Measurements from ENCODE around the gene ADARB1. TPM values are rescaled to one million over a fixed set of nuclear protein-coding genes. Genes with fewer than 3 reads are reported as not detected.

ADARB1 gene
- total RNA-seq, 1 experiment from 2014 or later, result 15.8 TPM

GRCh38 chr21:45176141-45176540 is 101.8 kb downstream of the ADARB1 start:
- Histone ChIP-seq H2BK120ac (ENCODE audit: low read depth, low read length, poor library complexity, severe bottlenecking) (no peak overlapping the region), H3K14ac (ENCODE audit: insufficient read depth, low read length) (no peak overlapping the region), H2BK20ac (ENCODE audit: low read depth, low read length, poor library complexity, severe bottlenecking) (no peak overlapping the region), H3K9ac (ENCODE audit: extremely low read depth, insufficient read length, low read length) (no peak overlapping the region), H2BK15ac (ENCODE audit: low read depth, low read length) (no peak overlapping the region), H2BK5ac (ENCODE audit: insufficient read length, low read length) (no peak overlapping the region), H2BK12ac (ENCODE audit: insufficient read length, low read depth, low read length) (no peak overlapping the region), H3K9me3 (ENCODE audit: control insufficient read depth, low read depth, low read length) (no peaks in the 10 kb centered on the region), H2AFZ (ENCODE audit: low read length) (no peak overlapping the region), H3K27ac (ENCODE audit: insufficient read length, low read depth, low read length) (no peak overlapping the region), H4K8ac (replicated peaks; ENCODE audit: insufficient read length, low read depth, low read length) (no peak overlapping the region), H3K27me3 (ENCODE audit: insufficient read depth, low read length) (no peaks in the 10 kb centered on the region), H4K5ac (ENCODE audit: insufficient read length, low read depth, low read length) (no peak overlapping the region), H4K91ac (ENCODE audit: insufficient read length, low read depth, low read length) (no peak overlapping the region), H3K56ac (ENCODE audit: insufficient read length, low read depth, low read length) (no peak overlapping the region), H3K4ac (ENCODE audit: low read depth, low read length) (no peak overlapping the region), H3K79me2 (ENCODE audit: insufficient read depth, low read length) (no peaks in the 10 kb centered on the region), H3K23me2 (ENCODE audit: insufficient read length, low read depth, low read length, poor library complexity, severe bottlenecking) (no peaks in the 10 kb centered on the region), H3T11ph (ENCODE audit: low read length) (no peak overlapping the region), H3K18ac (ENCODE audit: insufficient read length, low read depth, low read length) (no peak overlapping the region), H3K79me1 (ENCODE audit: insufficient read depth, low read depth, low read length, poor library complexity, severe bottlenecking) (no peaks in the 10 kb centered on the region), H3K4me1 (ENCODE audit: insufficient read depth, low read length) (no peaks in the 10 kb centered on the region), H3K4me2 (ENCODE audit: insufficient read depth, insufficient read length, low read length) (no peak overlapping the region), H4K20me1 (ENCODE audit: control insufficient read depth, insufficient read depth, insufficient read length) (no peaks in the 10 kb centered on the region), H2AK5ac (ENCODE audit: insufficient read length, low read length) (no peak overlapping the region), H3K23ac (ENCODE audit: insufficient read length, low read depth, low read length) (no peak overlapping the region)
- Mint-ChIP-seq H3K36me3 (ENCODE audit: insufficient read depth in 1 of 3, low read depth in 3 of 3) (peaks cover 4 to 12% (median 8%) of the 10 kb centered on the region in 3 experiments; a peak in 4 of 7 replicates), H3K27ac (no peak overlapping the region), H3K4me3 (no peak overlapping the region), H3K27me3 (ENCODE audit: low read depth) (no peaks in the 10 kb centered on the region), H3K9me3 (no peaks in the 10 kb centered on the region), H3K4me1 (peaks cover 7 to 9% of the 10 kb centered on the region in 2 experiments)
- no peak for TF ChIP-seq CTCF (conservative IDR thresholded peaks at IDR 0.05)
- no peak for DNase-seq
- WGBS (ENCODE audit: extremely low coverage, insufficient read length, low lambda C conversion rate), result no CpG with 5 or more reads among the region's 16 CpGs
